Measurements from ENCODE around the gene SCLY. TPM values are rescaled to one million over a fixed set of nuclear protein-coding genes. Genes with fewer than 3 reads are reported as not detected.

The SCLY gene
- polyA plus RNA-seq, 3 donors, result 9.5 to 10.6 (median 10.3) TPM

- H3K27me3 Mint-ChIP-seq (ENCODE audit: low read depth in 3 of 3), result no peaks in the 10 kb centered on the region
- intact Hi-C loops (cut with micrococcal nuclease), result no loop called here
These were observed 30.2 kb upstream of the SCLY start for GRCh38 chr2:238030422-238031155.

GRCh38 chr2:238031751-238032150 is 29.1 kb upstream of the SCLY start:
- Histone ChIP-seq H3K4me3 (replicated peaks in 1 of 3; ENCODE audit: low read depth in 2 of 3, low read length in 3 of 3) (no peak overlapping the region), H3K4me2 (replicated peaks; ENCODE audit: extremely low read depth, low read length, poor library complexity, severe bottlenecking) (no peak overlapping the region), H3K27me3 (ENCODE audit: control insufficient read depth in 2 of 2, insufficient read depth in 2 of 2, low read length in 2 of 2) (no peaks in the 10 kb centered on the region), H3K9me3 (replicated peaks in 1 of 2; ENCODE audit: control insufficient read depth in 1 of 2, insufficient read depth in 1 of 2, low read length in 2 of 2) (no peaks in the 10 kb centered on the region), H3K9ac (ENCODE audit: insufficient read depth, low read length, poor library complexity, severe bottlenecking) (no peak overlapping the region), H3K79me2 (ENCODE audit: insufficient read depth, low read length) (no peaks in the 10 kb centered on the region), H3K36me3 (replicated peaks in 1 of 2; ENCODE audit: control insufficient read depth in 1 of 2, insufficient read depth in 2 of 2, low read length in 2 of 2) (peaks cover 62 to 93% of the 10 kb centered on the region in 2 donors), H4K20me1 (ENCODE audit: insufficient read depth, low read length) (peaks cover 11% of the 10 kb centered on the region), H2AFZ (ENCODE audit: insufficient read depth, low read depth, low read length, poor library complexity, severe bottlenecking) (no peak overlapping the region), H3K4me1 (ENCODE audit: control insufficient read depth in 1 of 2, insufficient read depth in 2 of 2, low read length in 2 of 2) (peaks cover 3 to 11% of the 10 kb centered on the region in 2 donors), H3K27ac (ENCODE audit: low read depth in 1 of 2, low read length in 2 of 2) (no peak overlapping the region)
- no peak for TF ChIP-seq CTCF (IDR thresholded peaks at IDR 0.05)
- peaks cover 79 to 88% of the 10 kb centered on the region in 2 donors for H3K36me3 Mint-ChIP-seq
- no peaks in the 10 kb centered on the region for H3K9me3 Mint-ChIP-seq
- peaks cover 12% of the 10 kb centered on the region for H3K4me1 Mint-ChIP-seq
- WGBS (ENCODE audit: insufficient coverage), result no CpG with 5 or more reads among the region's 4 CpGs
- H3K27ac Mint-ChIP-seq, result peak overlapping the region in 1 of 7 donors; percentile 5
- no peak for DNase-seq
- H3K27me3 Mint-ChIP-seq (ENCODE audit: low read depth in 3 of 3), result no peaks in the 10 kb centered on the region
- intact Hi-C loops (cut with micrococcal nuclease), result no loop called here
- no peak overlapping the region for H3K4me3 Mint-ChIP-seq

More at GRCh38 chr2:238030422-238031155, 30.2 kb upstream of the SCLY start:
- peaks cover 3 to 12% of the 10 kb centered on the region in 2 donors for H3K4me1 ChIP-seq (ENCODE audit: control insufficient read depth in 1 of 2, insufficient read depth in 2 of 2, low read length in 2 of 2)
- H3K9ac ChIP-seq (ENCODE audit: insufficient read depth, low read length, poor library complexity, severe bottlenecking), result no peak overlapping the region
- Mint-ChIP-seq H3K36me3 (peaks cover 79 to 88% of the 10 kb centered on the region in 2 donors), H3K4me3 (no peak overlapping the region), H3K9me3 (no peaks in the 10 kb centered on the region), H3K27ac (peak overlapping the region in 1 of 7 donors; percentile 76), H3K4me1 (peaks cover 14% of the 10 kb centered on the region)
- no peak overlapping the region for H3K4me3 ChIP-seq (replicated peaks in 1 of 3; ENCODE audit: low read depth in 2 of 3, low read length in 3 of 3)
- H2AFZ ChIP-seq (ENCODE audit: insufficient read depth, low read depth, low read length, poor library complexity, severe bottlenecking), result no peak overlapping the region
- H3K79me2 ChIP-seq (ENCODE audit: insufficient read depth, low read length), result no peaks in the 10 kb centered on the region
- H3K36me3 ChIP-seq (replicated peaks in 1 of 2; ENCODE audit: control insufficient read depth in 1 of 2, insufficient read depth in 2 of 2, low read length in 2 of 2), result peaks cover 55 to 93% of the 10 kb centered on the region in 2 donors
- H3K27me3 ChIP-seq (ENCODE audit: control insufficient read depth in 2 of 2, insufficient read depth in 2 of 2, low read length in 2 of 2), result no peaks in the 10 kb centered on the region
- H3K27ac ChIP-seq (ENCODE audit: low read depth in 1 of 2, low read length in 2 of 2), result no peak overlapping the region
- no peak overlapping the region for H3K4me2 ChIP-seq (replicated peaks; ENCODE audit: extremely low read depth, low read length, poor library complexity, severe bottlenecking)
- no peaks in the 10 kb centered on the region for H3K9me3 ChIP-seq (replicated peaks in 1 of 2; ENCODE audit: control insufficient read depth in 1 of 2, insufficient read depth in 1 of 2, low read length in 2 of 2)
- DNase-seq, result no peak
- peaks cover 17% of the 10 kb centered on the region for H4K20me1 ChIP-seq (ENCODE audit: insufficient read depth, low read length)
- WGBS (ENCODE audit: insufficient coverage), result 78% methylated on average over 5 of the region's 8 CpGs
- TF ChIP-seq CTCF (IDR thresholded peaks at IDR 0.05), result no peak
